H9 (cell line): Measurements from ENCODE around the gene KDM4C. TPM values are rescaled to one million over a fixed set of nuclear protein-coding genes. Genes with fewer than 3 reads are reported as not detected.

ENCODE experiments used
- DNase-seq: peaks from one replicate; pipeline ENCODE4 v3.0.0-alpha.2; 2017
- H2AFZ ChIP-seq: one replicate; pipeline ENCODE4 v1.6.1; 2013; ENCODE audit warnings: mild to moderate bottlenecking, low read length, control low read depth, moderate library complexity
- H2AK5ac ChIP-seq: 2 replicates; pipeline ENCODE4 v1.6.1; 2013; ENCODE audit warnings: low read length, control low read depth, mixed read lengths; ENCODE audit not compliant: insufficient read length
- H2BK120ac ChIP-seq: one replicate; pipeline ENCODE4 v1.6.1; 2013; ENCODE audit warnings: low read depth, mild to moderate bottlenecking, low read length, control low read depth, inconsistent platforms; ENCODE audit not compliant: poor library complexity, severe bottlenecking
- H2BK12ac ChIP-seq: 2 replicates; pipeline ENCODE4 v1.6.1; 2013; ENCODE audit warnings: low read length, control low read depth, mixed read lengths, low read depth; ENCODE audit not compliant: insufficient read length
- H2BK15ac ChIP-seq: 2 replicates; pipeline ENCODE4 v1.6.1; 2013; ENCODE audit warnings: low read depth, low read length, control low read depth
- H2BK20ac ChIP-seq: one replicate; pipeline ENCODE4 v1.6.1; 2013; ENCODE audit warnings: low read depth, mild to moderate bottlenecking, low read length, control low read depth, inconsistent platforms; ENCODE audit not compliant: poor library complexity, severe bottlenecking
- H2BK5ac ChIP-seq: 2 replicates; pipeline ENCODE4 v1.6.1; 2013; ENCODE audit warnings: low read length, control low read depth, mixed read lengths; ENCODE audit not compliant: insufficient read length
- H3K14ac ChIP-seq: 2 replicates; pipeline ENCODE4 v1.6.1; 2013; ENCODE audit warnings: low read length, control low read depth; ENCODE audit not compliant: insufficient read depth
- H3K18ac ChIP-seq: 2 replicates; pipeline ENCODE4 v1.6.1; 2013; ENCODE audit warnings: low read depth, mild to moderate bottlenecking, mixed read lengths, low read length, control low read depth; ENCODE audit not compliant: insufficient read length
- H3K23ac ChIP-seq: 2 replicates; pipeline ENCODE4 v1.6.1; 2013; ENCODE audit warnings: low read length, control low read depth, mixed read lengths, low read depth; ENCODE audit not compliant: insufficient read length
- H3K23me2 ChIP-seq: 2 replicates; pipeline ENCODE4 v1.6.1; 2013; ENCODE audit warnings: low read depth, mild to moderate bottlenecking, mixed read lengths, low read length, control low read depth; ENCODE audit not compliant: insufficient read length, poor library complexity, severe bottlenecking
- H3K27ac ChIP-seq: 2 replicates; pipeline ENCODE4 v1.5.1; 2013; ENCODE audit warnings: low read length, control low read depth, mixed read lengths, low read depth; ENCODE audit not compliant: insufficient read length
- H3K27me3 ChIP-seq: 2 replicates; pipeline ENCODE4 v1.6.1; 2013; ENCODE audit warnings: low read length, control low read depth, inconsistent platforms; ENCODE audit not compliant: insufficient read depth
- H3K4ac ChIP-seq: 2 replicates; pipeline ENCODE4 v1.6.1; 2013; ENCODE audit warnings: low read depth, mild to moderate bottlenecking, control low read depth, inconsistent platforms, low read length, moderate library complexity
- H3K4me1 ChIP-seq: 2 replicates; pipeline ENCODE4 v1.6.1; 2013; ENCODE audit warnings: low read length, control low read depth, inconsistent platforms; ENCODE audit not compliant: insufficient read depth
- H3K4me2 ChIP-seq: 2 replicates; pipeline ENCODE4 v1.6.1; 2013; ENCODE audit warnings: low read length, control low read depth, mixed read lengths; ENCODE audit not compliant: insufficient read length, insufficient read depth
- H3K56ac ChIP-seq: 2 replicates; pipeline ENCODE4 v1.6.1; 2013; ENCODE audit warnings: low read depth, mild to moderate bottlenecking, mixed read lengths, low read length, control low read depth; ENCODE audit not compliant: insufficient read length
- H3K79me1 ChIP-seq: 2 replicates; pipeline ENCODE4 v1.6.1; 2013; ENCODE audit warnings: low read depth, mild to moderate bottlenecking, moderate library complexity, low read length, control low read depth, inconsistent platforms; ENCODE audit not compliant: insufficient read depth, poor library complexity, severe bottlenecking
- H3K79me2 ChIP-seq: 2 replicates; pipeline ENCODE4 v1.6.1; 2013; ENCODE audit warnings: low read length, control low read depth, inconsistent platforms; ENCODE audit not compliant: insufficient read depth
- H3K9ac ChIP-seq: 2 replicates; pipeline ENCODE4 v1.6.1; 2013; ENCODE audit warnings: low read length, control low read depth, mixed read lengths; ENCODE audit not compliant: insufficient read length; ENCODE audit errors: extremely low read depth
- H3K9me3 ChIP-seq: one replicate; pipeline ENCODE4 v1.6.1; 2013; ENCODE audit warnings: low read depth, low read length, inconsistent platforms; ENCODE audit not compliant: control insufficient read depth
- H3T11ph ChIP-seq: one replicate; pipeline ENCODE4 v1.6.1; 2013; ENCODE audit warnings: mild to moderate bottlenecking, low read length, control low read depth, inconsistent platforms
- H4K20me1 ChIP-seq: one replicate; pipeline ENCODE4 v1.6.1; 2013; ENCODE audit not compliant: control insufficient read depth, insufficient read length, insufficient read depth
- H4K5ac ChIP-seq: 2 replicates; pipeline ENCODE4 v1.6.1; 2013; ENCODE audit warnings: low read depth, mild to moderate bottlenecking, mixed read lengths, low read length, control low read depth; ENCODE audit not compliant: insufficient read length
- H4K8ac ChIP-seq: replicated peaks from 2 replicates; pipeline ENCODE4 v1.6.1; 2013; ENCODE audit warnings: low read length, control low read depth, mixed read lengths, low read depth; ENCODE audit not compliant: insufficient read length
- H4K91ac ChIP-seq: 2 replicates; pipeline ENCODE4 v1.6.1; 2013; ENCODE audit warnings: low read depth, mild to moderate bottlenecking, moderate library complexity, mixed read lengths, low read length, control low read depth; ENCODE audit not compliant: insufficient read length
- H3K27ac Mint-ChIP-seq, 3 experiments: 2 replicates in 2 of 3; 3 replicates in 1 of 3; pipeline ENCODE4 v1.8.0; 2020 to 2021; ENCODE audit warnings: mixed read lengths in 3 of 3, mild to moderate bottlenecking in 1 of 3, moderate library complexity in 1 of 3
- H3K27me3 Mint-ChIP-seq: 2 replicates; pipeline ENCODE4 v1.8.0; 2021; ENCODE audit warnings: low read depth, mild to moderate bottlenecking, moderate library complexity, mixed read lengths
- H3K36me3 Mint-ChIP-seq, 3 experiments: 2 replicates in 2 of 3; 3 replicates in 1 of 3; pipeline ENCODE4 v1.8.0; 2020 to 2021; ENCODE audit warnings: low read depth in 3 of 3, mixed read lengths in 3 of 3; ENCODE audit not compliant: insufficient read depth in 1 of 3
- H3K4me1 Mint-ChIP-seq, 2 experiments: 2 replicates each; pipeline ENCODE4 v1.8.0; 2020; ENCODE audit warnings: mixed read lengths in 2 of 2
- H3K4me3 Mint-ChIP-seq, 2 experiments: 2 replicates in 1 of 2; 3 replicates in 1 of 2; pipeline ENCODE4 v1.8.0; 2020 to 2021; ENCODE audit warnings: mild to moderate bottlenecking in 2 of 2, mixed read lengths in 2 of 2, moderate library complexity in 1 of 2
- H3K9me3 Mint-ChIP-seq, 2 experiments: 2 replicates in 1 of 2; 3 replicates in 1 of 2; pipeline ENCODE4 v1.8.0; 2020; ENCODE audit warnings: mild to moderate bottlenecking in 2 of 2, mixed read lengths in 2 of 2, moderate library complexity in 1 of 2
- CTCF ChIP-seq: fragments of 200-600 bp; sonication (generic); conservative IDR thresholded peaks from 3 replicates; pipeline ENCODE4 v1.8.0; 2021; ENCODE audit warnings: antibody characterized with exemption, mild to moderate bottlenecking
- WGBS: extraction: QIAGEN DNeasy Blood & Tissue Kit; methylation state at CpG from one replicate; pipeline ENCODE4 v1.1.7; 2013; ENCODE audit warnings: missing lambda C conversion rate, low lambda C conversion rate, mixed read lengths; ENCODE audit not compliant: insufficient read length; ENCODE audit errors: extremely low coverage; 5-methylcytosine and 5-hydroxymethylcytosine counted together
- total RNA-seq: library from RNA; stranded (reverse); gene quantifications from 2 replicates; pipeline ENCODE4 v1.2.1, GENCODE V29; 2021

Gene KDM4C
- total RNA-seq, 1 experiment from 2014 or later = 24.0 TPM

GRCh38 chr9:7129391-7129790 is 371.6 kb downstream of the KDM4C start:
- no CpG with 5 or more reads among the region's 2 CpGs for WGBS
- H3K36me3 Mint-ChIP-seq = peaks cover 0 to 6% (median 5%) of the 10 kb centered on the region in 3 experiments; a peak in 2 of 7 replicates

More at GRCh38 chr9:7129391-7129790, 371.6 kb downstream of the KDM4C start:
- Histone ChIP-seq H2BK15ac (no peak overlapping the region), H4K5ac (no peak overlapping the region), H2AK5ac (no peak overlapping the region), H3K18ac (no peak overlapping the region), H3K14ac (no peak overlapping the region), H3K9me3 (no peaks in the 10 kb centered on the region), H2BK5ac (no peak overlapping the region), H3K79me2 (no peaks in the 10 kb centered on the region), H3K23ac (no peak overlapping the region), H3T11ph (no peak overlapping the region), H2AFZ (no peak overlapping the region), H2BK20ac (no peak overlapping the region), H3K4me1 (no peaks in the 10 kb centered on the region; the same call in 1 of the 2 replicates), H3K9ac (no peak overlapping the region), H3K79me1 (no peaks in the 10 kb centered on the region), H2BK12ac (no peak overlapping the region), H3K27me3 (no peaks in the 10 kb centered on the region), H4K8ac (no peak overlapping the region), H3K56ac (no peak overlapping the region), H3K4me2 (no peak overlapping the region), H3K4ac (no peak overlapping the region), H4K20me1 (no peaks in the 10 kb centered on the region), H3K23me2 (no peaks in the 10 kb centered on the region), H3K27ac (no peak overlapping the region), H2BK120ac (no peak overlapping the region), H4K91ac (no peak overlapping the region)
- no peak for TF ChIP-seq CTCF
- no peak for DNase-seq
- Mint-ChIP-seq H3K4me3 (no peak overlapping the region), H3K4me1 (peaks cover 15 to 26% of the 10 kb centered on the region in 2 experiments), H3K27ac (no peak overlapping the region), H3K9me3 (no peaks in the 10 kb centered on the region), H3K27me3 (no peaks in the 10 kb centered on the region)
